Measurements from ENCODE around the gene NFKBIA.
"Not testable (repeated sequence)": the region's sequence is repeated elsewhere in the genome, so short reads cannot be mapped to it uniquely, and the experiment has no call there.

Gene NFKBIA

DNA sequence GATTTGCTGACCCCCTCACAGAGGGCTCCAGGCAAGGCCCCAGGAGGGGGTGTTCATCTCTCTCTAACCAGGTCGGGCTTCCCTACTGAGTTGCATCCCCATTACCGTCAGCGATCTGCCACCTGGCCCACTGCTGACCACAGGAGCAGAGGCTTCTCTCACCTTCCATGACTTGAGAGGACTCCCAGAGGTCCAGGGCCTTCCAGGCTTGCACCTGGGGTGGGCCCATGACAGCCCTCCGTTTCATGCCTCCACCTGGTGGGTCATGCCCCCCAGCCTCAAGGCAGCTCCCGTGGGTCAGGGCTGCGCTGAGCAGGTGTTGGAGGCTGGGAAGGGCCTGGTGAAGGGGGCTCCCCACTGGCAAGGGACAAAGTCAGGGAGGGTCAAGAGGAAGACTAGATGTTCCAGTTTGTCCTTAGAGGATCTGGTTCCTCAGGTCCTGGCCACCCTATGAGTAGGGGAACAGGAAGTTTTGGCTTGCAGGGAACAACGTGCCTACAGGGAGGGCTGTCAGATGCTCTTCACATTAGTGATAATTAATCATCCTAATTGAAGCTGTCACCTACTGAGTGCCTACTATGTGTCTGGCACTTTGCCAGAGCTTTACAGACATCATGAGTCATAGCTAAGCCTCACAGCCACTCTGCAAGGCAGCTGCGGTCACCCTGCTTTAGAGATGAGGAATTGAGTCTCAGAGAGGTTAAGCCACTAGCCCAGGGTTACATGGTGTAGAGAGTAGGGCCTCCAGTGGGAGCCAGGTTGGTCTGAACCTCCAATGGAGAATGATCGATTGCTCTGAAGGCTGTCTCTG is 13.8 kb downstream of the NFKBIA start:
- DNase-seq (ENCODE audit: low read depth): no peak

DNA sequence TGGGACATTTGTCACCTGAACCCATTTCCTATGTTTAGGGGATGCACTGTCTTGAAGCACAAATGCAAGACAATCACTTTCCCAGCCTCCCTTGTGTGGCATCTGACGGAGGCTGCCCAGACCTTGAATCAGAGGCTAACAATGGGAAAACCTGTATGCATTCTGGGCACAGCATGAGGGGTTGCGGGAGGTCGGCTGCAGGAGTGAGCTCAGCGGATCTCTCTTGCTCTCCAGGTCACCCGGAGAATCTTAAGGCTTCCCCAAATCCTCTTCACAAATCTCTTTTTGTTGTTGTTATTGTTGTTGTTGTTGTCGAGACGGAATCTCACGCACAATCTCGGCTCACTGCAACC is 15.3 kb downstream of the NFKBIA start:
- no peak for DNase-seq (ENCODE audit: low read depth)

- no peak for DNase-seq (ENCODE audit: low read depth)
Observed at GRCh38 chr14:35388656-35389314, 15.8 kb downstream of the NFKBIA start.

DNA sequence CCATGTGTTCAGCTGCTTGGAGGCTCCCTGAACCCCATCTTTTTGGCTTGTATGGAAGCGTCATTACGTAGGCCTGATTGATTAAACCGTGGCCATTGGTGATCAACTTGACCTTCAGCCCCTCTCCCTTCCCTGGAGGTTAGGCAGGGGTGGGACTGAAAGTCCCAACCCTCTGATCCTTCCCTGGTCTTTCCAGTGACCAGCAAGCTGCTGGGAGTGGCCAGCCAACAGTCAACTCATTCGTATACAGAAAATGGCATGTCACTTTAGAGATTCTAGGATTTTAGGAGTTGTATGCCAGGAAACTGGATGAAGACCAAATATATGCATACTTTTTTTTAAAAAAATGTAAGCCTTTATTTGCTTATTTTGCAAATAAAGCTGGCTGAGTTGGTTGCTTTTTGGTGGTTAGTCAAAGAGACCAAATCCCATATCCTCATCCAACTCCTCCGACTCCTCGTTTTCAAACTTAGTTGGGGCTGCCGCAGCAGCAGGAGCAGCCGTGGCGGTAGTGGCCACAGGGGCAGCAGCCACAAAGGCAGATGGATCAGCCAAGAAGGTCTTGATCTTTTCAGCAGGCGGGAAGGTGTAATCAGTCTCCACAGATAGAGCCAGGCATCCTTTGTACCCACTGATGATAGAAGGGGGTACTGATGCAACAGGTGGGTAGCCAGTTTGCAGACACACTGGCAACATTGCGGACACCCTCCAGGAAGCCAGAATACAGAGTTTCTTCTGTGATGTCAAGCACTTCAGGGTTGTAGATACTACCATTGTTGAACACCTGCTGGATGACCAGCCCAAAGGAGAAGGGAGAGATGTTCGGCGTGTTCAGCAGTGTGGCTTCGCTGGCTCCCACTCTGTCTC is 16.6 kb downstream of the NFKBIA start:
- DNase-seq (ENCODE audit: low read depth): no peak

DNA sequence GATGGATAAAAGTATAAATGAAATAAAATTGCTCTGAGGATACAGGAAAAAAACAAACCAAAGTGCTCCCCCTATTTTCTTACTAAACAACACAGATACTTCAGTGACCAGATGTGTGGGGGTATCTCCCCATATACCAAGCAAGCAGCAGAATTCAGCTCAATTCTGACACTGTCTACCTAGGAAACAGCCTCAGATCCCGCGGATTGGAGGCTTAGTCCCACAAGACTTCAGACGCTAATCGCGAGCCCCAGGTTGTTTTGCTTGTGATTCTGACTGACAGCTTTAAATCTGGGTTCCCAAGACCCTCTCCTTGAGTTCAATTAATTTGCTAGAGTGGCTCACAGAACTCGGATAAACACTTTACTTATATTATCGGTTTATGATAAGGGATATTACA is 17.3 kb downstream of the NFKBIA start:
- DNase-seq (ENCODE audit: low read depth): no peak

- DNase-seq (ENCODE audit: low read depth): no peak
Observed at GRCh38 chr14:35386673-35387125, 17.9 kb downstream of the NFKBIA start.

GRCh38 chr14:35385042-35385839 is 19.3 kb downstream of the NFKBIA start:
- DNase-seq (ENCODE audit: low read depth): peak; percentile 70

- DNase-seq (ENCODE audit: low read depth): peak; percentile 78
Observed at GRCh38 chr14:35384455-35385041, 20.0 kb downstream of the NFKBIA start.

GRCh38 chr14:35383569-35384454 is 20.7 kb downstream of the NFKBIA start:
- no peak for DNase-seq (ENCODE audit: low read depth)

DNA sequence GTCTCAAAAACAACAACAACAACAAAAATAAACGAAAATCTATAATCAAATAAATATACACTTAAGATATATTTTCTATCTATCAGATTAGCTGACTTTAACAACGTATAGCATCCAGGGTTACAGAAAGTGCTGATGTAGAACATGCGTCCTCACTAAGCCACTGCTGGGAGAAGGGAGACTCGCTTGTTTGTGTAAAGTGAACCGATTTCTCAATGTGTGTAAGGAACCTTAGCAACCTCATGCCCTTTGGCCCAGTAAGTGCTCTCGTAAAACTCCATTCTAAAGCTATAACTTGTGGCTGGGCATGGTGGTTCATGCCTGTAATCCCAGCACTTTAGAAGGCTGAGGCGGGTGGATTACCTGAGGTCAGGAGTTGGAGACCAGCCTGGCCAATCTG is 23.8 kb downstream of the NFKBIA start:
- DNase-seq (ENCODE audit: low read depth): no peak

GRCh38 chr14:35379234-35379933 is 25.2 kb downstream of the NFKBIA start:
- DNase-seq (ENCODE audit: low read depth): not testable (repeated sequence)

GRCh38 chr14:35378425-35379233 is 25.9 kb downstream of the NFKBIA start:
- DNase-seq (ENCODE audit: low read depth): no peak

GRCh38 chr14:35375558-35376025 is 29.0 kb downstream of the NFKBIA start:
- no peak for DNase-seq (ENCODE audit: low read depth)

- DNase-seq (ENCODE audit: low read depth): peak; percentile 93
Observed at GRCh38 chr14:35374263-35374712, 30.3 kb downstream of the NFKBIA start.

- DNase-seq (ENCODE audit: low read depth): not testable (repeated sequence)
Observed at GRCh38 chr14:35373208-35373607, 31.3 kb downstream of the NFKBIA start.

DNA sequence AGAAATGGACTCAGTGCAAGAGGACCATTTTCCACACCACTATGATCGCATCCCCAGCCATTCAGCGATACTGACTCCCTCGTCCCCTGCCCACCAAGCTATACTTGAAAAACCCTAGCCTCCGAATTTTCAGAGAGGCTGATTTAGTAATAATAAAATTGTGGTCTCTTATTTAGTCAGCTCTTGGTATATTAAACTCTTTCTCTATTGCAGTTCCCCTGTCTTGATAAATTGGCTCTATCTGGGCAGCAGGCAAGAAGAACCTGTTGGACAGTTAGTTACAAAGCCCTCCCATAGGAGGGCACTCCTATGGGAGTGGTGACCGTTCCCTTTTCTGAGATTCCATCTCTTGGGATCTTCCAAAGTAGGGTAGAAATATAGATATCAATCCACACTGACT is 33.6 kb downstream of the NFKBIA start:
- DNase-seq (ENCODE audit: low read depth): no peak

DNA sequence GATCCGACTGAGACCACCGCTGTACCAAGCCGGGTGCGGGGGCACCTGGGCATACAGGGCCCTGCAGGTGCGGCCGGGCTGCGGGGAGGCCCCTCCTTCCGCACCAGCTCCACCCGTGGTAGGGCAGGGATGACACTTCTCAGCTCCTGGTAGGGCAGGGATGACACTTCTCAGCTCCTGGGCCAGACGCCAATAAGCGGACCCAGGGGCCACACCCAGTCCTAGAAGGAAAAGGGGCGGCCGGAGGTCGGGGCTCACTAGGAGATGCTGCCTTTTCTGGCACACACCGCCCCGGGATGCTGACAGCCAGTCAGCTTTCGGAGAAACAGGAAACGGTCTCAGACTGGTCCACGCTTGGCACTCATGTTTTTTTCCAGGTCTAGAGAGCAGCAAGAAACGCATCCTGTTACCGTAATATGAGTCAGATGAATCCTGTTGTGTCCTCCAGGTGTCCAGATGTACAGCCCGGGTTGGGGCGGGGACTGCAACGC is 34.8 kb downstream of the NFKBIA start:
- no peak for DNase-seq (ENCODE audit: low read depth)

Data from fibroblast of the conjunctiva (primary cell).